Measurements from ENCODE around the gene PER2.

- no peak for TF ChIP-seq ATF2 (CRISPR knock-in tag; IDR thresholded peaks at IDR 0.05)
- no peak for TF ChIP-seq CTCF (CRISPR knock-in tag; IDR thresholded peaks at IDR 0.05)
- no peak for TF ChIP-seq NFATC3 (CRISPR knock-in tag; IDR thresholded peaks at IDR 0.05)
- TF ChIP-seq PLSCR1 (CRISPR knock-in tag; IDR thresholded peaks at IDR 0.05; ENCODE audit: borderline replicate concordance) = no peak
- no peak for TF ChIP-seq ZNF512B (CRISPR knock-in tag; IDR thresholded peaks at IDR 0.05; ENCODE audit: borderline replicate concordance)
- TF ChIP-seq NR3C1 (CRISPR knock-in tag; IDR thresholded peaks at IDR 0.05) = no peak
- no peak for TF ChIP-seq GABPA (IDR thresholded peaks at IDR 0.05; ENCODE audit: low read depth, low read length)
- no peak for TF ChIP-seq GABPA (CRISPR knock-in tag; IDR thresholded peaks at IDR 0.05; ENCODE audit: low read depth)
- no peak for TF ChIP-seq EP300 (IDR thresholded peaks at IDR 0.05; ENCODE audit: low read depth in 2 of 2, low read length in 2 of 2)
- TF ChIP-seq EP300 (CRISPR knock-in tag; IDR thresholded peaks at IDR 0.05; ENCODE audit: borderline replicate concordance) = no peak
- no peak for TF ChIP-seq ESRRA (CRISPR knock-in tag; IDR thresholded peaks at IDR 0.05; ENCODE audit: low read depth)
- TF ChIP-seq NR2F6 (IDR thresholded peaks at IDR 0.05) = no peak
- no peak for TF ChIP-seq NR2F6 (CRISPR knock-in tag; IDR thresholded peaks at IDR 0.05)
- no peak for TF ChIP-seq REXO4 (CRISPR knock-in tag; IDR thresholded peaks at IDR 0.05; ENCODE audit: borderline replicate concordance)
- TF ChIP-seq SP1 (IDR thresholded peaks at IDR 0.05) = no peak
- no peak for TF ChIP-seq SP1 (CRISPR knock-in tag; IDR thresholded peaks at IDR 0.05)
- TF ChIP-seq TARDBP (CRISPR knock-in tag; IDR thresholded peaks at IDR 0.05) = no peak
Measured at GRCh38 chr2:238279324-238279682, 9.1 kb downstream of the PER2 start.
